WTC11 (cell line): ENCODE measurements around the gene DYNLRB2. TPM values are rescaled to one million over a fixed set of nuclear protein-coding genes. Genes with fewer than 3 reads are reported as not detected.

Experiments
- ATF1 ChIP-seq: sonication (generic); formaldehyde crosslinking; IDR thresholded peaks from 2 replicates; pipeline ENCODE4 v1.8.1; 2023; ENCODE audit warnings: mild to moderate bottlenecking, moderate library complexity, missing genetic modification reagents
- CREB1 ChIP-seq: sonication (generic); formaldehyde crosslinking; IDR thresholded peaks from 2 replicates; pipeline ENCODE4 v1.8.0; 2023; ENCODE audit warnings: mild to moderate bottlenecking, missing genetic modification reagents
- E2F5 ChIP-seq: sonication (generic); formaldehyde crosslinking; IDR thresholded peaks from 2 replicates; pipeline ENCODE4 v1.8.1; 2022; ENCODE audit warnings: mild to moderate bottlenecking, moderate library complexity, missing genetic modification reagents
- ERG ChIP-seq: fragments of 250-450 bp; sonication (Bioruptor Pico); IDR thresholded peaks from 2 replicates; pipeline ENCODE4 v1.8.0; 2021; ENCODE audit warnings: mild to moderate bottlenecking
- ETV6 ChIP-seq: sonication (generic); formaldehyde crosslinking; IDR thresholded peaks from 2 replicates; pipeline ENCODE4 v1.8.1; 2022; ENCODE audit warnings: mild to moderate bottlenecking, missing genetic modification reagents
- FOXJ3 ChIP-seq: sonication (generic); formaldehyde crosslinking; IDR thresholded peaks from 2 replicates; pipeline ENCODE4 v1.9.0; 2021; ENCODE audit warnings: missing genetic modification reagents, mild to moderate bottlenecking, borderline replicate concordance
- FOXP1 ChIP-seq: sonication (generic); formaldehyde crosslinking; IDR thresholded peaks from 2 replicates; pipeline ENCODE4 v1.8.0; 2022; ENCODE audit warnings: missing genetic modification reagents, mild to moderate bottlenecking, moderate library complexity, borderline replicate concordance
- FOXP4 ChIP-seq: sonication (generic); formaldehyde crosslinking; IDR thresholded peaks from 2 replicates; pipeline ENCODE4 v1.8.0; 2022; ENCODE audit warnings: mild to moderate bottlenecking, missing genetic modification reagents
- GTF2I ChIP-seq: fragments of 250-450 bp; sonication (Bioruptor Pico); conservative IDR thresholded peaks from 2 replicates; pipeline ENCODE4 v1.4.0; 2021; ENCODE audit warnings: mild to moderate bottlenecking
- HMGXB4 ChIP-seq: sonication (generic); formaldehyde crosslinking; IDR thresholded peaks from 2 replicates; pipeline ENCODE4 v1.8.1; 2023; ENCODE audit warnings: mild to moderate bottlenecking, moderate library complexity, missing genetic modification reagents
- JUN ChIP-seq: sonication (generic); formaldehyde crosslinking; IDR thresholded peaks from 2 replicates; pipeline ENCODE4 v1.8.0; 2023; ENCODE audit warnings: mild to moderate bottlenecking, missing genetic modification reagents
- MAX ChIP-seq: sonication (generic); formaldehyde crosslinking; IDR thresholded peaks from 2 replicates; pipeline ENCODE4 v1.8.0; 2022; ENCODE audit warnings: mild to moderate bottlenecking, missing genetic modification reagents
- NR1H2 ChIP-seq: sonication (generic); formaldehyde crosslinking; IDR thresholded peaks from 2 replicates; pipeline ENCODE4 v1.9.0; 2021; ENCODE audit warnings: mild to moderate bottlenecking, moderate library complexity, missing genetic modification reagents
- NR2C2 ChIP-seq: sonication (generic); formaldehyde crosslinking; IDR thresholded peaks from 2 replicates; pipeline ENCODE4 v1.8.0; 2022; ENCODE audit warnings: mild to moderate bottlenecking, missing genetic modification reagents
- OVOL2 ChIP-seq: fragments of 250-450 bp; sonication (Bioruptor Pico); IDR thresholded peaks from 2 replicates; pipeline ENCODE4 v1.9.0; 2021; ENCODE audit warnings: mild to moderate bottlenecking, borderline replicate concordance
- PRRX2 ChIP-seq: fragments of 250-450 bp; sonication (Bioruptor Pico); IDR thresholded peaks from 2 replicates; pipeline ENCODE4 v1.8.0; 2021; ENCODE audit warnings: mild to moderate bottlenecking
- SOX15 ChIP-seq: fragments of 250-450 bp; sonication (Bioruptor Pico); IDR thresholded peaks from 2 replicates; pipeline ENCODE4 v1.9.0; 2021; ENCODE audit warnings: mild to moderate bottlenecking
- SP1 ChIP-seq: sonication (generic); formaldehyde crosslinking; conservative IDR thresholded peaks from 2 replicates; pipeline ENCODE4 v1.8.1; 2022; ENCODE audit warnings: missing genetic modification reagents
- TEAD1 ChIP-seq: sonication (generic); formaldehyde crosslinking; IDR thresholded peaks from 2 replicates; pipeline ENCODE4 v1.8.0; 2022; ENCODE audit warnings: mild to moderate bottlenecking, missing genetic modification reagents
- USF2 ChIP-seq: sonication (generic); formaldehyde crosslinking; IDR thresholded peaks from 2 replicates; pipeline ENCODE4 v1.8.1; 2023; ENCODE audit warnings: mild to moderate bottlenecking, missing genetic modification reagents, moderate library complexity
- ZMAT4 ChIP-seq: fragments of 250-450 bp; sonication (Bioruptor Pico); IDR thresholded peaks from 2 replicates; pipeline ENCODE4 v1.9.0; 2021; ENCODE audit warnings: mild to moderate bottlenecking
- ZNF121 ChIP-seq: sonication (generic); formaldehyde crosslinking; IDR thresholded peaks from 2 replicates; pipeline ENCODE4 v1.8.0; 2023; ENCODE audit warnings: missing genetic modification reagents
- ZNF219 ChIP-seq: sonication (generic); formaldehyde crosslinking; IDR thresholded peaks from 2 replicates; pipeline ENCODE4 v1.8.0; 2023; ENCODE audit warnings: missing genetic modification reagents, mild to moderate bottlenecking, borderline replicate concordance
- ZNF263 ChIP-seq: sonication (generic); formaldehyde crosslinking; IDR thresholded peaks from 2 replicates; pipeline ENCODE4 v1.8.1; 2022; ENCODE audit warnings: low read depth, mild to moderate bottlenecking, moderate library complexity, missing genetic modification reagents
- ZNF425 ChIP-seq: fragments of 250-450 bp; sonication (Bioruptor Pico); conservative IDR thresholded peaks from 2 replicates; pipeline ENCODE4 v1.9.0; 2021; ENCODE audit warnings: mild to moderate bottlenecking
- ZSCAN18 ChIP-seq: fragments of 250-450 bp; sonication (Bioruptor Pico); IDR thresholded peaks from 2 replicates; pipeline ENCODE4 v2.1.2; 2022; ENCODE audit warnings: mild to moderate bottlenecking, moderate library complexity
- total RNA-seq: library from RNA; stranded (reverse); gene quantifications from 3 replicates; pipeline ENCODE4 v1.2.3, GENCODE V29; 2021

Gene DYNLRB2
- total RNA-seq, 1 experiment from 2014 or later = not detected

- TF ChIP-seq ETV6 (CRISPR knock-in tag) = peak; percentile 52; the same call in 1 of the 2 replicates
- no peak for TF ChIP-seq E2F5 (CRISPR knock-in tag)
- TF ChIP-seq ZNF425 (CRISPR knock-in tag) = no peak
- TF ChIP-seq HMGXB4 (CRISPR knock-in tag) = peak; percentile 52; the same call in 1 of the 2 replicates
- TF ChIP-seq OVOL2 = no peak
- TF ChIP-seq ZNF219 (CRISPR knock-in tag) = no peak
- TF ChIP-seq ATF1 = no peak
- no peak for TF ChIP-seq ERG (CRISPR knock-in tag)
- peak; percentile 44; the same call in 1 of the 2 replicates for TF ChIP-seq USF2 (CRISPR knock-in tag)
- no peak for TF ChIP-seq ZMAT4 (CRISPR knock-in tag)
- no peak for TF ChIP-seq FOXP1 (CRISPR knock-in tag)
- TF ChIP-seq FOXJ3 = no peak
- no peak for TF ChIP-seq GTF2I (CRISPR knock-in tag)
- TF ChIP-seq ZSCAN18 (CRISPR knock-in tag) = no peak
- TF ChIP-seq FOXP4 (CRISPR knock-in tag) = no peak
- TF ChIP-seq MAX (CRISPR knock-in tag) = peak; percentile 89
- TF ChIP-seq JUN (CRISPR knock-in tag) = no peak
- no peak for TF ChIP-seq NR1H2 (CRISPR knock-in tag)
- no peak for TF ChIP-seq CREB1 (CRISPR knock-in tag)
- 0 out of 2 replicates have a peak, but pooled peaks have one; percentile 23 for TF ChIP-seq TEAD1
- TF ChIP-seq NR2C2 (CRISPR knock-in tag) = no peak
- TF ChIP-seq PRRX2 (CRISPR knock-in tag) = no peak
- no peak for TF ChIP-seq SP1 (CRISPR knock-in tag)
- no peak for TF ChIP-seq ZNF263 (CRISPR knock-in tag)
- TF ChIP-seq SOX15 (CRISPR knock-in tag) = no peak
- TF ChIP-seq ZNF121 (CRISPR knock-in tag) = no peak
These were observed at the start of gene DYNLRB2 (continued) for GRCh38 chr16:80540516-80541305.
